T1000 (cell line): Measurements from ENCODE around the gene ALS2CL.

ENCODE experiments used
- DNase-seq: peaks from one replicate; lab custom pipeline; 2025; ENCODE audit warnings: mixed read lengths; lab: John Stamatoyannopoulos, UW

Gene ALS2CL

GRCh38 chr3:46664188-46664970 is 29.1 kb downstream of the ALS2CL start:
- DNase-seq: no peak

DNA sequence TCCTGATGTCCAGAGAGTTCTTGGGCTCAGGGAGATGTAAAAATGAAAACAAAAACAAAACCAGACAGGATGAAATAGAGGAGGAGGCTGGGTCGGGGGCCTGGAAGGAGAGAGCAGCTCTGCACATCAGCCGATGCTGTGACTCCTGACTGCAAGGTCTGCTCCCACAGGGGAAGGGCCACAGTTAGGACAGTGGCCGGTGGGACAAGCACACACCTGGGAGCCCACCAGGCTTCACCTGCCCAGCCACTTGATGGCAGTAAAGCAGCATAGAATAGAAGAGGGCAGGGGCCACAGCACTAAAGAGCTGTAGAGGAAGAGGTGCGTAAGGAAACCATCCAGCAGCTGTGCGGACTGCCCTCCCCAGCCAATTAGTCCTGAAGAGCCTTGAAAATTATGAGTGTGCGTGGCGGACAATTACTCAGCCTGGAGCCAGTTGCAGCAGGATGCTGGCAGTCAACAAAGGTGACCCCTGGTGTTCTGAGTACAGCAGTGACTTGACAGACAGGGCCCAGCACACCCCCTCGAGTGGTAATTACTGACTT is 29.8 kb downstream of the ALS2CL start:
- DNase-seq: no peak

DNA sequence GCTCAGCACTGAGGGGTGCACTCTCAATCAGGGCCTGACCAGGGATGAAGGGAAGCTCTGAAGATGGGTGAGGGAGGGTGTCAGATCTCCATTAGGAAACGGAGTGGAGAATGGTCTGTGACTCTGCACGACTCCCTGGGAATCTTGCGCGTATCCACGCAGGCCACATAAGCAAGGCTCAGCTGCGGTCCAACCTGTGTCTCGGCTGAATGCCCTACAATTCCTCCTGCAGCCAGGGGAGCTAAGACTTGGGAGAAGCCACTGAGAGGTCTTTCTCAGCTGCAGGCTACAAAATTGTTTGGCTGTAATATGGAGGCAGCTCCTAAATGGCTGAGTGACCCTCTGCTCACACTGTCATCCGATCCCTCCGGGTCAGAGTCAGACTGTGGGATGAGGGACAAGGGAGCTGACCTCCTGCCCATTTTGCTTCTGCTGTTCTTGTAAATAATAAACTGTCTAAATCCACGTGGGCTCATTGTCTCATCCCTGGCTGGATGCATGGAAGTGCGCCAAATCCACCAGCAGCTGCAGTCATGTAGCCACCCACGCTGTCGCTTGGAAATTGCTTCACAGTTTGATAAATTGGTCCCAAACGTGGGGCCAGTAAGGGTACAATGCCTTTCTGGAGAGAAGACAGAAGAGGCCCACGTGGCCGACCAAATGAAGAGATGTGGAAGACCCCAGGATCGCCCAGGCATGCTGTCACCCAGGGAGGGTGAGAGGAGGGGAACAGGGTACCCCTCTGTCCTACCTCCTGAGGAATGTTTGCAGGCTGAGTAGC is 30.5 kb downstream of the ALS2CL start:
- no peak for DNase-seq

DNA sequence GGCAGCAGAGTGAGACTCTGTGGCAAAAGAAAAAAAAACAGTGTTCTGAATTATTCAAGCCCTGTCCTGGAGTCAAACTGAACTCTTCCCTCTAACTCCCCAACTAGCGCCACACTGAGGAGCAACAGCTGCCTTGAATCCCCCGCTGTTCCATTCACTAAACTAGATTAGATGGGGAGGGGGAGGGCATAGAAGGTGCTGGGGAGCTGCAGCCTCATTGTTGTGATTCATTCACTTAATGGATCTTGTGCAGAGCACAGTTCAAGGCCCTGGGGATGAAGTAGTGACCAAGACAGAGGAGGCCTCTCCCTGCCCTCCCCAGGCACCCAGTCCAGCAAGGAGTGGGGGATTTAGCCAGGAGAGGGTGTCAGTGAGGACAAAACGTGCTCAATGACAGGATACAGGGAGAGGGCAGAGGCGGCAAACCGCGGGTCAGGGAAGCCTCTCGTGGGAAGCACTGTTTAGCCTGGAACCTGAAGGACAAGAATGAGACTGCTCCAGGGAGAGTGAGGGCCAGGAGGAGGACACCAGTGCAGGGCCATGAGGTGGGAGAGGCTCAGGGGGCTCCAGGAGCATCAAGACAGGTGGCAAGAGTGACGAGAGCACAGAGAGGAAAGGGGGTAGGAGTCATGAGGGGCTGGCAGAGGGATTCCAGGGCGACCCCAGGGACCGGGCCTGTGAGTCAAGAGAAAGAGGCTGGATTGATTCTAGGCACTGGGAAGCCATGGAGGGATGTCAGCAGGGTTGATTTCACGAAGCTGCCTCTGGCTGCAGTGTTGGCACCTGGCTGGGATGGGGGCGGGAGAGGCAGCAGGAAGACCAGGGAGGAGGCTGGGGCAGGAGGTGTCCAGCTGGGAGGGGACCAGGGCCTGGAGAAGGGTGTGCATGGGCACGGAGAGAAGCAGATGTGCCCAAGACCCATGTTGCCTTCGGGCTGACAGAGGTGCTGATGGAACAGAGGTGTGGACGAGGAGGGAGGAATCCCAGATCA is 31.4 kb downstream of the ALS2CL start:
- no peak for DNase-seq

GRCh38 chr3:46660543-46661523 is 32.6 kb downstream of the ALS2CL start:
- no peak for DNase-seq

DNA sequence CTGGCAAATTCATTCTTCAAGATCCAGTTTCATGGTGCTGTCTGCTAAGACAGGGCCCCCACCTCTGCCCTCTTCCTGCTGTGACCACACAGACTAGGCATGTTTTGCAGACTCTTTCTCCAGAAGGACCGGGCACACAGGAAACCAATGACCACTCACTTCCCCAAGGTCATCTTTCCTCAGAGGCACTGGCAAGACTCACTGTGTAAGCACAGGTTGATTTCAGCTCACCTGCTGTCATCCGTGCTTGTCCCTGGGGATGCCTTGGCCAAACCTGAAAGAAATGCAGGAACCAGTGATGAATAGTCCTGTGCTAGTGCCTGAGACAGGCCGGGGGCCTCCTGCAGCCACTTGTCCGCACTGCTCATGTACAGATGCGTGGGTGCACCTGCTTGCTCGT is 33.5 kb downstream of the ALS2CL start:
- DNase-seq: no peak

- DNase-seq: no peak
These were observed 34.2 kb downstream of the ALS2CL start for GRCh38 chr3:46659285-46659684.

DNA sequence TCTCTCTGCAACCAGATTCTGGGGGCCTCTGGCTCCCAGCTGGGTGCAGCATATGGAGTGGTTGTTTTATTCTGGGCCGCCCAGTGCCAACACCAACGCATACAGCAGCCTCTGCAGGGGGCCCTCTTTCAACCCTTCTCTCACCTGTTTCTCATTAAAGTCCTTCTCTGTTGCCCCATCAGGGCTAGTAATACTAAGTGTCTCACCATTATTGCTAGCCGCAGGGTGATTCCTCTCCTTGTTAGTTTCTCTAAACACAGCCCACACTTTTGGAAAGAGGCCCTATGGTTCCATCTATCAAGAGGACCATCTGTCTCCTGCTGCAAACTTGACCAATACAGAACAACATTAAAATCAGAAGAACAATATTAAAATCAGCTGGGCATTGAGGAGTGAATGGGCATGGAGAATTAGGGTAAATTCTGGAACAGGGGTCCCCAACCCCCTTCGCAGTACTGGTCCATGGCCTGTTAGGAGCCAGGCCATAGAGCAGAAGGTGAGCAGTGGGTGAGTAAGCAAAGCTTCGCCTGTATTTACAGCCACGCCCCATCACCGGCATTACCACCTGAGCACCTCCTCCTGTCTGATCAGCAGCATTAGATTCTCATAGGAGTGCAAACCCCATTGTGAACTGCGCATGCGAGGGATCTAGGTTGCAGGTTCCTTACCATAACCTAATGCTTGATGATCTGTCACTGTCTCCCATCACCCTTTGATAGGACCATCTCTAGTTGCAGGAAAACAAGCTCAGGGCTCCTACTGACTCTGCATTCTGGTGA is 36.5 kb downstream of the ALS2CL start:
- DNase-seq: no peak

DNA sequence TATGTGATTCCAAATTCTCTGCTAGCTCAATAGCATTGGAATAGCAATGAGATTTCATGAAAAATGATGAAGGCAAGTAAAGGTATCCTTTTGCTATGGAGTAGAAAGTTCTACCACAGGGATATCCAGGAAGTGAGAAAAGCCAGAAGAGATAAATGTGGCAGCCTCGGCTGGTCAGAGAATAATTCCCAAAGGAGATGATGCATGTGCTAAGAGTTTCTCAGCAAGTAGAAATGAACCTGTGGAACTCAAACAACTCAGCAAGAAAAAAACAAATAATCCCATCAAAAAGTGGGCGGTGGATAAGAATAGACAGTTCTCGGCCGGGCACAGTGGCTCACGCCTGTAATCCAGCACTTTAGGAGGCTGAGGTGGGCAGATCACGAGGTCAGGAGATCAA is 38.2 kb downstream of the ALS2CL start:
- DNase-seq: no peak

- no peak for DNase-seq
These were observed 42.4 kb downstream of the ALS2CL start for GRCh38 chr3:46651084-46651483.

DNA sequence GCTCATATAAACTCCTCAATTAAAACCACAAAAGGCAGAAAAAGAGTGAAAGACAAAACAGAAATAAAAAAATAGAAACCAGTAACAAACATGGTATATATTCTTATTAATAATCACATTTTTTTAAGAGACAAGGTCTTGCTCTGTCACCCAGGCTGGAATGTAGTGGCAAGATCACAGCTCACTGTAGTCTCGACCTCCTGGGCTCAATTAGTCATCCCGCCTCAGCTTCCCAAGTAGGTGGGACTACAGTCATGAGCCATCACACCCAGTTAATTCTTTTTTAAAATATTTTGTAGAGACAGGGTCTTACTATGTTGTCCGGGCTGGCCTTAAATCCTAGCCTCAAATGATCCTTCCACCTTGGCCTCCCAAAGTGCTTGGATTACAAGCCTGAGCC is 44.0 kb downstream of the ALS2CL start:
- no peak for DNase-seq

DNA sequence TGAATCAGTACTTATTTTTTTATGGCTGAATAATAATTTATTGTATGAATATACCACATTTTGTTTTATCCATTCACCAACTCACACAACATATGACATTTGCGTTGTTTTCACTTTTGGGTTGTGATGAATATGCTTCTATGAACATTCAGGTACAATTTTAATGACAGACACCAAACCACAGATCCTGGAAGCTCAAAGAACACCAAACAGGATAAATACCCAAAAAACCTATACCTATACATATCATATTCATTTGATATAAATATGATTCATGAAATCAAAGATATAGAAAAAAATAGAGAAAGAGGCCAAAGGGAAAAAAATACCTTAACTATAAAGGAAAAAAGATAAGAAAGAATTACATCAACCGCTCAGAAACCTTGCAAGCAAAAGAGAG is 45.4 kb downstream of the ALS2CL start:
- no peak for DNase-seq

GRCh38 chr3:46646700-46647099 is 46.8 kb downstream of the ALS2CL start:
- no peak for DNase-seq

DNA sequence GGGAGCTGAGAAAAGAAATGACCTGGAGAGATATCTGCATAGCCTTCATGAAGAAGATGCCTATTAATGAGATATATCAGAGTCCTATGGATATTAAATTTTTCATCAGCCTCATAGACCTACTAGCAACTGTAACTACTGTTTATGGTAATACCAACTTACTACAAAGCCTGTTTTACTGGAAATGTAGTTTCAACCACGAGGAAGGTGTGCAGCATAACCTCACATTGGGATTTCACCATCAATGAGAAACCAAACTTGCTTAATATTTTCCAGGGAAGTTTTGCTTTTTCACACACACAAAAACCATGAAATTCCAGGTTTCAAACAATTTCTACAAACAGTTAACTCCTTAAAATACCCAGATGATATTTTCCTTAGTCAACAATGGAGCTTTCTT is 49.8 kb downstream of the ALS2CL start:
- no peak for DNase-seq

DNA sequence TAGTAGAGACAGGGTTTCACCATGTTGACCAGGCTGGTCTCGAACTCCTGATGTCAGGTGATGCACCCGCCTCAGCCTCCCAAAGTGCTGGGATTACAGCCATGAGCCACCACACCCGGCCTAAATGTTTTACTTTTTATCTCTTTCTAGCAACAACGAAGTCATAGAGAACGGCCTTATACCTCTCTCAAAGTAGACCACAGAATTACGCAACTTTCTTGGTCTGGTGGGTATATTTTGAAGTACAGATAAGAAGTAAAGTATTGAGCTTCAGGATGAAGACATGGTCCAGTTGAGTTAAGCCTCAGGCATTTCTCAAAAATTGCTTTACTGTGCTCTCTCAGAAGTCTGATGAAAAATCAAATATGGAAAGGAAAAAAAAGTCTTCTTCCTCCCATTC is 50.5 kb downstream of the ALS2CL start:
- DNase-seq: no peak

DNA sequence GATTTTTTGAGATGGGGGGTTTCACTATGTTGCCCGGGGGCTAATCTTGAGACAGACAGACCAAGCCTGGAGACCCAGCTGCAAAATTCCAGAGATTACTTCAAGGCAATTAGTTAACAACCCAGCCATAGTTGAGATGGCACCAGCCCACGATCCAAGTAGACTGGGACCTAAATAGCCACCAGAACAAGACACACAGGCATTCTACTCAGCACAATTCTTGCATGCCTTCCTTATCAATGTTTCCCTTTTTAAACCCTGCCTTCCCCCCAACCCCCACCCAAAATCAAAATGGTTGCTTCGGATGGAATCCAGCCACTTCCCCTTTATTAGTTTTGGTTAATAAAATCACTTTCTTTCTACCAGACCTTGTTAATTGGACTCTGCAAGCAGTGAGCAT is 52.6 kb downstream of the ALS2CL start:
- DNase-seq: no peak

GRCh38 chr3:46639221-46639620 is 54.3 kb downstream of the ALS2CL start:
- no peak for DNase-seq

DNA sequence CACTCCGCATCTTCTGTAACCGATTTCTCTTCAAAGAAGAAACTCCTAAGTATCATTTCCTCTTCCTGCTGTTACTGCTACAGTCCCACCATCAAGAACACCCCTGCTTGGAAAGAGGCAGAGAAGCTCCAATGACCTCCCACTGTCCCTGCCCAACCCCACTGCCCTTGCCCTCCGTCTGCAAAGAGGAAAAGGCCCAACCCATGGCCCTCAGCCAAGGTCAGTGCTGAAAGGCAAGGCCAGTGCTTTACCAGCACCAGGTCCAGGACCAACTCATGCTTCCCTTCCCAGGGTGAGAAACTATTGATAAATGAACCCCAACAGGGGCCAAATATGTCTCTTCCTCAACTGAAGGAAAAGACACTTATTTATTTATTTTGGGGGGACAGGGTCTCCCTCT is 58.6 kb downstream of the ALS2CL start:
- no peak for DNase-seq

GRCh38 chr3:46632792-46633191 is 60.7 kb downstream of the ALS2CL start:
- DNase-seq: no peak
